Measurements from ENCODE around the gene DNM3. TPM values are rescaled to one million over a fixed set of nuclear protein-coding genes. Genes with fewer than 3 reads are reported as not detected.

Gene DNM3
- total RNA-seq, 1 donor from 2014 or later, result 8.2 TPM

DNA sequence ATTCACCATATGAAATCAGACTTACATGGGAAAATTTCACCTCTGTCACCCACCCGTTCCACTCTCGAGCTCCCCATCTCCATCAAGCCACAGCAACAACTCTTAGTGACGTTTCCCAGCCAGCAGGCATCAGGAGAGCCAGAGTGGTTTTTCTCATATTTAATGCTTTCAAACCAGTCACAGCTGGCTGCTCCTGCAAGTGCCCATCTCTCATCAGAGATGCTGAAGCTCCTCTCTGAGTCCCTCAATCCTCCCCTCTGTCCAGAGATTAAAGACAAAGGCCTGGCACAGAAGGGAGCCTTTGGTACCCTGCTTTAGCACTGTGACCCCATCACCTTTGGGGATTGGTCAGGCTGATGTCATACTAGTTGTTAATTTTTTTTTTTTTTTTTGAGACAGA is 277.3 kb downstream of the DNM3 start:
- no peak for DNase-seq

DNA sequence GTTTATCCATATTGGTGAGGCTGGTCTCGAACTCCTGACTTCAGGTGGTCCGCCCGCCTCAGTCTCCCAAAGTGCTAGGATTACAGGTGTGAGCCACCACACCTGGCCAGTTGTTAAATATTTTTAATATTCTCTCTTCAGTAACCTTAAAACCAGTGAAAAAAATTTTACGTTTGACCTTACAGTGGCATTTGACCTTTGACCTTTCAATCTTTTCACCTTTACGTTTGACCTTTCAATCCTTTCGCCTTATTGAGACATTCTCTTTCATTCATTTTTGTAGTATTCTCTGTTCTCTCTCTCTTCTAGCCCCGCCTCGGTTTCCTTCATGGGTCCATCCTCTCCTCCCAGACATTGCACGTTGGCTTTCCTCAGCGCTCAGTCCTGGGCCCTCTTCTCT is 277.9 kb downstream of the DNM3 start:
- DNase-seq, result no peak

DNA sequence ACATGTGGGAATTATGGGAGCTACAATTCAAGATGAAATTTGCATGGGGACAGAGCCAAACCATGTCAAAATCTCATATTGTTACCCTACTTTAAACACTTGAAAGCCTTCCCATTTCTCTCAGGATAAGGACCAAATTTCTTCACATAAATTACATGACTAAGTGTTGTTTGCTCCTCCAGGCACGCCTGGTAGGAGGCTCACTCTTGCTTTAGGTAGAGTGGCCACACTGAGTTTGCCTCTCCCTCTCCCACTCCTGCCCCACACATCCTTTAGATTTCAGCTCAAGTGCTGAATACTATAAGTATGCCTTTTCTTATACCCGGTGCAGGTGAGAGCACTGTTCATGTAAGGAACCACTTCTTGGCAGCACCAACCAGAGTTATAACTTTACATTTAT is 279.1 kb downstream of the DNM3 start:
- no peak for DNase-seq

DNA sequence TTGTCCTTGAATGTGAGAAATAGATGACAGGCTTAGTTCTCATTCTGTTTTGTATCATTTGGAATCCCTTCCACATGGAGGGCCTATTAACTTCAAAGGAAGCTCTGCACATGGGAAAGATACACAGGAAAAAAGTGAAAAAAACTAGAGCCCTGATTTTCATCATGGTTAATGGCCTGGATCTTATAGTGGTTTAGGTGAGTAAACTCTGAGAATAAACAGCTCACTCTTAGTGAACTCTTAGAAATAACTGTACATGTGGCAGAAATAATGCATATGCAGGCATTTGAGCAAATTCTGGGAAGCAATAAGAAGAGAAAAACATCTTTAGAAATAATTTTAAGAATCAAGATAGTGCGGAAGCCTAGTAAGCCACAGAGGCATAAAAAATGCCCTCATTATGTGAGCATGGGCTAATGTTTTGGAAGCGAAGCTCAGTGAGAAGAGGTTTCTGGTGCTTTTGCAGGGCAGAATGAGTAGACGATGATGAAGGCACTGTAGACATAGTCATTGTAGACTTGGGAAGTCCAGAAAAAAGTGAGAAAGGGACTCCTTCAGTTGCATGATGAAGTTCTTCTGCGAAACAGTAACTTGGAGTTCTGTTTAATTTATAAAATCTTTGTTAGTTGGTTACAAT is 279.9 kb downstream of the DNM3 start:
- DNase-seq, result no peak

DNA sequence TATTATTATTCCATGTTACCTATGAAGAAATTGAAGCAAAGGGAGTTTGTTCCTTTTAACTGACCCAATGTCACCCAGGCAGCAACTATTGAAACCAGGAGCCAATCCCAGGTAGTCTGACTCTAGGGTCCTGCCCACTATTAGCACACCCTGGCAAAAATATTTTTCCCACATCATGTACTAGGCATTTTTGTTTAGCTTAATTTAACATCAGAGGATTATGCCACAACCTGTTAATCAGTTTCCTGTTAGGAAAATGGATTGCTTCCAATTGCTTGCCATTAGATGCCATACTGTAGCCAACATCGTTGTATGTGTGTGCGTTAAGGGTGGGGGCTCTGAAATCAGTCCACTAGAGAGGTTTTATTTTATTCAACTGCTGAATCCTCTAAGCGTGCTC is 281.1 kb downstream of the DNM3 start:
- DNase-seq, result no peak

DNA sequence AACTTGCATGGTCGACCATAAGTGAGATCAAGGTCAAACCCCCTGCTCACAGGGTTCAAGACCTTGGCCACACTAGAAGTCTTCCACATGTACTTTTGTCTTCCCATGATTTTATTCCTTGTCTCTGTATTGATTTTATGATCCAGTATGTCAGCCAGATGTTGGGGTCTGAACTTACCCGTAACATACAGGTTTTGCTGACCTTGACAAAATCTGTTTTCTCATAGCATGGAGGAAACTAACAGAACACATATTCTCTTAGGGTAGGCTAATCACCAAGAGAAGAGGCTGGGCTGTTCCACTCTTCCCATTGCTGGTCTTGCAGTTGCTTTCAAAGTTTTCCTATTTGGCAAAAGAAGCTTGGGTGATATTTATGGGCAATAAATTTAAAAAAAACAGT is 284.0 kb downstream of the DNM3 start:
- DNase-seq, result no peak

DNA sequence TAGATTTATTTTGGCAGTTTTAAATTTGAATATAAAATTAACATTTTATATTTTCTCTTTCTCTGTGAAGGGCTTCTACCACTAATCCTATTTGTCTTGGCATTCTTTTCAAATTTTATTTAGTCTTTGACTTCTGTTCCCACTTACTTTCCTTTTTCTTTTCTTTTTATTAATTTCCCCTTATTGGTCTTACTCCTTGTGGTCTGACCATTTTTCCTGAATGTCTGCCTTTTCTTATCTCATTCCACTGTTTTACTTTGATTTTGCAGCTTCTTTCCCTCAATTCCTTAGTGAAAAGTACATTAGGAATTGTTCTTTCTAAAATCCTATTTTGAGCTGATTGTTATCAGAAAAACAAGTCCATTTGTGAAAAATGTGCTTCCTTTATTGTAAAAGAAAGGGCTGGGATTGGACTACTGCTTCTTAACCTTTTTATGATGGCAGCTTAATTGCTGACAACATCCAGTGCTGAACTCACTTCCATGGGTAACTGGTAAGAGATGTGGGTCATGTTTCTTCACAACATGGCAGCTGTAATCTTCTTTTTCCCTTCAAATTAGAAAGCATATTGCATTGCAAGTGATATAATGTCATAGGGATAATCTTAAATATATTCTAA is 284.6 kb downstream of the DNM3 start:
- no peak for DNase-seq

DNA sequence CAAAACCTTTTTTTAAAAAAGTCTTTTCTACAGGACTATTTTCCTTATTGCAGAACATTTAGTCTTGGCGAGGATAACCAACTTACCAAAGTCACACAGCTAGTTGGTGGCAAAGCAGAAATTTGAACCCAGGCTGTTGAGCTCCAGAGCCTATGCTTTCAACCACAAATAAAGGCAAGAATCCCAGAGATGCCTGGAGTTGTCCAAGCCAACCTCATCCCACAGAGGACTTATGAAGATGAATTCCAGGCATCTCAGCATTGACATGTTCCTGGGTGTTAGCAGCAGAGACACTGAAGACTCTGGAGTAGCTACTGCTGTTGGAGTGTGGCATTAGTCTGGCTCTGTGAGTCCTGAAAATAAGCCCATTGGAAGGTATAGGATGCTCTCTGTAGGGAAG is 291.5 kb downstream of the DNM3 start:
- DNase-seq, result no peak

DNA sequence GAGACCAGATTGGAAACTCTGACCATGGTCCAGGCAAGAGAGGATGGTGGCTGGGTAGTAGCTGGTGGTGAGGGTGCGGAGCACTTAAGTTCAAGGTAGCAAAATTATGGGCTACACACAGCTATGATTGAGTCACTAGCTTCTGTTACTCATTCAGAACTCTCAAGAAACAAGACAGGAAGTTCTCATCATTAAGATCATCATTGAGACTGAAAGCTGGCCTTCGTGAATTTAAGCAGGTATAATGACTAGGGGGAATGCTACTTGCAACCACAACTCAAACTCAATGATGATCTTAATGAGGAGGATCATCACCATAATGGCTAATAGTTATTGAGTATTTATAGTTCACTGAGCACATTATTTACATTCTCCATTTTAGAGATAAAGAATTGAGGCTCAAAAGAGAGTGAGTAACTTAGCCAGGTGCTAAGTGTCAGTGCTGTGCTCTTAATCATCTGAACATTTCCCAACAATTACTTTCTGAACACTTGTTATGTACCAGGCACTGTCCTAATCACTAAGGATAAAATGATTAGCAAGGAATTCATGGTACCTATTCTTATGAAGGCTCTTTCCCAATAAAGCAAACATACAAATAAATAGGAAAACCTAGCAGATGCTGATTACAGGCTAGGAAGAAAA is 292.9 kb downstream of the DNM3 start:
- DNase-seq, result no peak

DNA sequence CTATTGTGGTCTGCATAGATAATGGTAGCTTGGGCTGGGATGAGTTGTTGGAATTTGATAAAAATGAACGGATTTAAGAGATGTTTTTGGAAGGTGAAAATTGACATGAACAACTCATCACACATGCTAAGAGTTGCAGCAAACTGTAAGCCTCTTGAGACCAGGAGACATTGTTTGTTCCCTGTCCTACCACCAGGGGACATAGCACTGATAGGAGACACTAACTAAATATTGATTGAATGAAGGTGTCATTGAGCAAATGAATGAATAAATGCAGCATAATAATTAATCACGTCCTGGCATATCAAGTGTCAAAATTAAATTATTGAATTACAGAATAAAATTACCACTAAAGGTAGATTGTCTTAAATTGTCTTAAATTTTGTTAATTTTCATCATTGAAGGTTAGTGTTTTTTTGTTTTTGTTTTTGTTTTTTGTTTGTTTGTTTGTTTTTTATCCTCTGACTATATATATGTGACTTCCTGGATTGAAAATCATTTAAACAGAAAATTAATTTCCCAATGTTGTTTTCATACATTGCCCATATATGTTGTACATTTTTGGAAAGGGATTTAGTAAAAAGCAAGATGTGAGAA is 293.9 kb downstream of the DNM3 start:
- peak; percentile 49 for DNase-seq

DNA sequence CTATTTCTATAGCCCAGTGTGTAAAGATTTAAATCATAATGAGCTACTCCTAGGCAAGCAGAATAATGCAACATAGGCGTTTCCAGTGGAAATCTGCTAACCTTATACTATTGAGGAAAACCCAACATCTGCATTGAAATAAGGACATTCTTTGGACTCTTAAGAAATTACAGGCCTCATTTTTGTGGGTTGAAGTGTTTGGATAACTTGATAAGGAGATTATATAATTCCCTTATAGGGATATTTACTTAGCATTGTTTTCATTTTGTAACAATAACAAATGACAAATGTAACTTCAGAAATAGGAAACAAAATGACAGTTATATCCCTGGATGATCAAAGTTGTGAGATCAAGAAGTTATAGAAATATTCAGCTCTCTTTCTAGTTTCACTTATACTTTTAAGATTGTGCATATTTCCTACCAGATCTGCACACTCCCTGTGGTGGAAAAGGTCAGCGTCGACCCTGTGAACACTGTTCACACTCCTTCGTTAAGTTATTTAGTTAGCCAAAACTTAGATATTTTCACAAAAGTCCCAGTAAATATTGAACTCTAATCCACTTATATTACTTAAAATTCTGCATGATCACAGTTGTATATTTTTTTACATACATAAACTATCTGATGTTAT is 294.8 kb downstream of the DNM3 start:
- DNase-seq, result no peak

DNA sequence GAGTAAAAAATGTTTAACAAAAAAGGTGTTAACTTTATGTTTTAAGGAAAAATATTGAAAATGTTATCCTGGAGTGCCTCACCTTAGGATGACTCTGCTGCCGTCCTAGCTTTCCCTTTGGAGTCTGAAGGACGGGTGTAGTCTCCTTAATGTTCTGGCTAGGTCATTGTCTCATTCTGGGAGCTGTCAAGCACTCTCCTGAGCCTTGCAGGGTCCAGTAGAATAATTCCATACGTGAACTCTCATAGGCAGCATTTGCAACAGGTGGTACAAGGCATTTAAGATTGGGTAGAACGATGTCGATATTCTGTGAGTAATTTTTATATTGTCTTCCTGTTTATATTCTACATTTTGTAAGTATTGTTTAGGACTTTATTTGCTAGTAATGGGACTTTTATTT is 295.6 kb downstream of the DNM3 start:
- no peak for DNase-seq

DNA sequence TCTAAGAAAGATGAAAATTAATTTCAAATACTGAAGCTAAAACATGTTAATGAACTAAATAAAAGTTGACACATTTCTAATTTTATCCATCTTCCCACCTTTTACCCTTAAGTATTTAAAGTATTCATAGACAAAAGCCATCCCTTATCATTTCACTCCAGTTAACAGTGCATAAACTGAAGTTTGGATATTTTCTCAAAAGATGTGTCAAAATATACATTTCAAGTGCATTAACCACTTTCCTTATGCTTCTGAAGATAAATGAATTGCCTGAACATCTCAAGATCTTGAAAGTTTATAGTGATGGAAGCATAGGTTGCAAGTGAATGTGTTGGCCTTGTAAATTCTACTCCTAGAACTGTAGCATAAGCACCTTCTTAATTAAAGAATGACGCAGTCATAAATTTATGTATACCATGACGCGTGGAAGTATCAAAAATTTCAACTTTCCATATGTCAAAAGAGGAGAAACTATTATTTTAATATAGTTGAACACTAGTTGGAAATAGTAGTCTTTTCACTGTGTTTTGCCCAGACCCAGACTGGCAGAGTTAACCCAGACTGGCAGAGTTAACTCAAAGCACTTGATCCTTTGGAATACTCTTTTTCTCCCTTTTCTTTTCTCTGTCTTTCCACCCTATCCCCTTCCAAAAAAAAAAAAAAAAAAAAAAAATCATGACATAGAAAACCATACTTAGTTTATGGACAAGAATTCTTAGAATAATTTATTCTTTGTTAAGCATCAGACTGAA is 296.6 kb downstream of the DNM3 start:
- DNase-seq, result no peak

DNA sequence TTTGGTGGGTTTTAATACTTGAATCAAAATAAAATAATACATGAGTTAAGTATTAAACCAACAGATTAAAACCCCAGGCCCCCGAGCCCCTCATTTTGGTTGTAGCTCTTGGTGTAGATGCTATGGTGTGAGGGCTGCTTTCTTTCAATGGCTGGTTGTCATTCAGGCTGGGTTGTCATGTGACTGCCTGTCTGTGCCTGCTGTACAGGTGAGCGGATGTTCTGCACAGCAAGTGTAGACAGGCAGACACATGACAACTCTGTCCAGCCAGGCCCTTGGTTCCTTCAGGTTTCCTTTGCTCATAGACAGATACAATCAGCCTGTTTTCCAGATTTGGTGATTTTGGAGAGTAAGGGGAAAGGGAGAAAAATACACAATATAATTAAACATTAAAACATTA is 297.3 kb downstream of the DNM3 start:
- no peak for DNase-seq

DNA sequence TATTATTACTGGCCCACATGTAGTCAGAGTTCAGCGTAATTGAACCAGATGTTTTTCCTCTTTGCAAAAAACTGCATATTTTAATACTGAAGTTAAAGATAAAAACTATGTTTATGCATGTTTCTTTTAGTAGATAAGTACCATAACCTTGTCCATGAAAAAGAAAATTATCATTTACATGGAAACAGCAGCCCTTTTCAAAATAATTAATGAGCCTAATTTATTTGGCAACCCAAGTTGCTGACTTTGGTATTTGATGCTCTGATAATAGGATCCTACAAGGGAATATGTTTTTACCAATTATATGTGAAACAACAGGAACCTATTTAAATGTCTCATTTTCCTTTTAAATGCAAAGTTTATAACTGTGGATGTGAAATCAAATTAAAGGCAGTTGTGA is 297.9 kb downstream of the DNM3 start:
- no peak for DNase-seq

DNA sequence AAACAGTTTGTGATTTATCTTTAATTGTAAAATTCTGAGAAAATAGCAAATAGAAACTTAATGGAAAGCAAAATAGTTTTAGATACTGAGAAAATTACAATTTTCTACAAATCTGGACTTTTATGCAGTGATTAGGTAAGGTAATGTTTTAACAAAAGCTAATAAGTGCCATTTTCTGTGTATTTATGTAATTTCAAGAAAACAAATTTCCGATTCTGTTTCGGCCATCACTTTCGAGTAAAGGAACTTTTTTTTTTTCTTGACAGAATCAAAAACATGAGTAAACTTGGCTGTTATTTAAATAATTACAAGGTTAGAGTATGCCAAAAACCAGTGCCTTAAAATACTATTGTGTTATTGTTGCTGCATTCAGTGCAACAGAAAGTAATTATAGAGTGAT is 298.8 kb downstream of the DNM3 start:
- no peak for DNase-seq

DNA sequence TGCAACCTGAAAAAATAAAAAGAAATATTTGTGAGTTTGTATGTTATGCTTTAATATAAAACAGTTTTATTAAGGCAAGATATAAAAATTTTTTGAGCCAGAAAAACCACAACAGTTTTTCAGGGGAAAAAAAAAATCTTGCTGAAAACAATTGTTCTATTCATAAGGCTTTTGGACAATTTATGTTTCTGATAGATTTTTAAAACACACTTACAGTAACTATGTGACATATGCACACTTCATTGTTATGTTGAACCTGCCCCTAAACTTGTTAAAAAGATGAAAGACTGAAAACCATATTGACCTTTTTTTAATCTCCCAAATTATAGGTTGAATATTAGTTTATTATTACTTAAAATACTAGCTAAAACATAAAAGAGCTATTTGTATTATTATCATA is 299.3 kb downstream of the DNM3 start:
- no peak for DNase-seq

DNA sequence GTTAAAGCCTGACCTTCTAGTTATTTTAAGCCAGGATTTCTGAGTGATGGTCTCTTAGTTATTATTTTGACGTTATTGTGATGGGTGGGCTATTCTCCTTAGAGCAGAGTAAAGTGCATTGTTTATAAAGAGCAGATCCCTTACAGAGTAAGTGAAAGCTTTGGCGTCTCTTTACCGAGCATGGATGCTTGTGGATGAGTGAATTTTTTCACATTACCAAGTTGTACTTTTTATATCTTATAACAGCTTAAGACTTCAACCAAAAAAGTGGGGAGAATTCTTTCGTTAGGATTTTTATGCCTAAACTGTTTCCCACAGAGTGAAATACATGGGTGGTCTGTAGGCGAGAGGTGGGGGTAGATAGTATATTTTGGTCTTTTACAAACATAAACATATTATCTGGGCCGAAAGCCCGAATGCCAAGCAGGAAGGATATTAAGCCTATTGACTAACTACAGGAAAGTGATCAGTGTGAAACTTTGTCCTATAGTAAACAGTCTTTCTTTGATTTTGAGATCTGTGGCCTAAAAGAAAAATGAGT is 300.1 kb downstream of the DNM3 start:
- DNase-seq, result peak; percentile 38

DNA sequence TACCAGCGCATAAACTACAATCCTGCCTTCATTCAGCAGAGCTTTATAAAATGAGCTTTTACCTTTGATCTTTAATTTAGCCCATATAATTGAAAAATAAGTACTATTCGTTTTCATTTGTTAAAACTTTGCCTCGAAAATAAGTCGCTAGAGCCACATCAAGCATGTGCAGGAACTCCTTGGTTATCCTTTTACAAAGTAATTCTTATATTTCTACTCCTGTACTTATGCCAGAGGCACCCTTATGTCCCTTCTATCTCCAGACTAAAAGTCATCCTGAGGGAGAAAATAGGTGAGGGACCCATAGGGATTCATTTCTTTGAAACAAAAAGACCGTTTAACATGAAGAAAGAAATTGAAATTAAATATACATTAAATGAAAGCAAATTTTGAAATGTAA is 301.0 kb downstream of the DNM3 start:
- no peak for DNase-seq

DNA sequence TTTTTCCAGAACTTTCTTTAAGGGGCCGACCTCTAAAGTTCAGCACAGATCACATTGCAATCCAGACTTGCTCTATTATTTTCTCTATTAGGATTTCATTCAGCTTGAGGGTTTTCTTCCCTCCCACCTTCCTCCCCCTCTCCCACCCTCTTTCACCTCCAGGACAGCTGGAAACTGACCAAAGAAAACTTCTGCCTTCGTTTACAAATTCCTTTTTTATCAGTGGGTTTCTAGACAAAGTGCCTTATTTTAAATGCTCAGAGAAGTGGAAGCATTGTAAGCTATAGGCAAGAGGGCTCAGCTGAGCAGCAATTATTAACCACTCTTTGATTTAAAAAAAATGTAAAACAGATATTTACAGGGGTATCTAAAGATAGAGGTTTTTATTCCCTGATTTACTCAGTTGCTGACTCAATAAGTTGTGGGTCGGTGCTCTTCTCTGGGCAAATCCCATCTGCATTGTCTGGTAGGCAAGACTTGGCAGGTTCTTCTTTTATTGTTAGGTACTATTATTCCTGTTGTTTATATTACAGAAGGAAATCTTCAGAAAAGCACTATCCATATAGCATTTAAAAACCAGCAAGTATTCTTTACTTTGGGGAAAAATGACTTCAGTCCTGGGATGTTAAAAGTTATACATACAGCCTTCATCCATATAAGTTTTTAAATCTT is 302.2 kb downstream of the DNM3 start:
- DNase-seq, result peak; percentile 68

DNA sequence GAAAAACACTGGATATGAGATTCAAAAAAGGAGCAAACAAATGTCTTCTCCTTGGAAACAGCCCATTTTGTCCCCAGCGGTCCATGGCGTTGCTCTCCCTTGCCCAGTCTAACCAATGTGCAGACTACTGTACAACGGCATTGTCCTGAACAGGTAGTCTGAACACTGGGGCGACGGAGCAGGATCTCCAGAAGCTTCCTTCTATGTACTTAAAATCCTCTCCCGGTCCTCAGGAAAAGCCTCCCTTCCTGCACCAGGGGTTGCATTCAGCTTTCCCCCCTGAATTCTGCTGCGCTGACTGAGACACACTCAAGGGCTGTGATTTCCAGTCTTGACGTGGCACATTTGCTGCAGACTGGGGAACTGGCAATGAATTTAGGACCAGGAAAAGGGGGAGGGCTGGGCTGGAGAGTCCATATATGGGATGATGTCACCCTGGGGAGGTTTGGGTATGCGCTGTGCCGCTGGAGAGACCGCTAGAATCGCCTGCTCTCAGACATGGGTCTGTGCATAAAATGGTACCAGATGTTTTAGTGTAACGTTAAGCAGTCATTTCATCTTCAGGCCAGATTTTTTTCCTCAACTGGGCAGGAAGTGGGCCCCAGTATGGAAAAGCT is 303.3 kb downstream of the DNM3 start:
- DNase-seq, result peak; percentile 51

Data from dermis blood vessel endothelial cell (primary cell).